Endothelial cell of umbilical vein (primary cell): ENCODE results near the gene PBXIP1.

Experiments
- EZH2 ChIP-seq: IDR thresholded peaks from 2 replicates; pipeline ENCODE4 v1.6.1; 2012; ENCODE audit warnings: borderline replicate concordance, low read depth, mild to moderate bottlenecking, moderate library complexity, low read length, inconsistent platforms; ENCODE audit not compliant: severe bottlenecking
- FOS ChIP-seq: IDR thresholded peaks from 2 replicates; pipeline ENCODE4 v1.6.1; 2011; ENCODE audit warnings: mild to moderate bottlenecking, low read length, moderate library complexity, borderline replicate concordance; ENCODE audit not compliant: insufficient read depth
- JUN ChIP-seq: IDR thresholded peaks from 2 replicates; pipeline ENCODE4 v1.6.1; 2011; ENCODE audit warnings: borderline replicate concordance, low read depth; ENCODE audit not compliant: insufficient read length, insufficient read depth
- POLR2A ChIP-seq: IDR thresholded peaks from 2 replicates; pipeline ENCODE4 v1.6.1; 2012; ENCODE audit warnings: low read depth, mild to moderate bottlenecking, control low read depth, low read length
- POLR2AphosphoS5 ChIP-seq: IDR thresholded peaks from 2 replicates; pipeline ENCODE4 v1.6.1; 2012; ENCODE audit warnings: low read depth, mild to moderate bottlenecking, control low read depth, low read length, moderate library complexity; ENCODE audit not compliant: insufficient read depth
- TF ChIP-seq, protein P1 (sequence below), 2 donors: IDR thresholded peaks; 1 replicate in 1 of 2; 2 replicates in 1 of 2; pipeline ENCODE4 v1.5.1; 2011; ENCODE audit warnings: low read length in 2 of 2, mild to moderate bottlenecking in 2 of 2, moderate library complexity in 2 of 2, control low read depth in 1 of 2, inconsistent platforms in 1 of 2, low read depth in 1 of 2; ENCODE audit not compliant: insufficient read depth in 1 of 2; ENCODE audit errors: extremely low read depth in 1 of 2
- TF ChIP-seq, protein P2 (sequence below): IDR thresholded peaks from 2 replicates; pipeline ENCODE4 v1.6.1; 2011; ENCODE audit not compliant: insufficient read depth, insufficient read length

DNA sequence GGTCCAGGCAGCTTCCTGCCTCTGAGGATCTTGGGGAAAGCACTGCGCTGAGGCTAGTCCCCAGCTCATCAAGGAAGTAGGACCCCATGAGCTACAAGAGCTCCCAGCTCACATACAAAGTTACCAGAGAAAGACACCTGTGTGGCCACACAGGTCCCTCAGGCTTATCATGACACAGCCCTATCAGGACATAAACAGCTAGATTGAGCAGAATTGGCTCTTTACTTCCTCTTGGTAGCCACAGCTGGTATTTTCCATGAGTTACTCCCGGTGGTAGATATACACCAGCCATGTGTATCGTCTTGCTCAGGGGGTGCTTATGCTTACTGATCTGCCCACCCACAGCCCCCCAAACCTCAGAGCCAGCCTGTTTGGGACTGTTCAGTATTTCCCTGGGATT lies 38.7 kb upstream of the PBXIP1 start:
- TF ChIP-seq JUN (no peak), POLR2A (no peak), EZH2 (no peak), POLR2AphosphoS5 (no peak), FOS (no peak)
- TF ChIP-seq, protein P1, sequence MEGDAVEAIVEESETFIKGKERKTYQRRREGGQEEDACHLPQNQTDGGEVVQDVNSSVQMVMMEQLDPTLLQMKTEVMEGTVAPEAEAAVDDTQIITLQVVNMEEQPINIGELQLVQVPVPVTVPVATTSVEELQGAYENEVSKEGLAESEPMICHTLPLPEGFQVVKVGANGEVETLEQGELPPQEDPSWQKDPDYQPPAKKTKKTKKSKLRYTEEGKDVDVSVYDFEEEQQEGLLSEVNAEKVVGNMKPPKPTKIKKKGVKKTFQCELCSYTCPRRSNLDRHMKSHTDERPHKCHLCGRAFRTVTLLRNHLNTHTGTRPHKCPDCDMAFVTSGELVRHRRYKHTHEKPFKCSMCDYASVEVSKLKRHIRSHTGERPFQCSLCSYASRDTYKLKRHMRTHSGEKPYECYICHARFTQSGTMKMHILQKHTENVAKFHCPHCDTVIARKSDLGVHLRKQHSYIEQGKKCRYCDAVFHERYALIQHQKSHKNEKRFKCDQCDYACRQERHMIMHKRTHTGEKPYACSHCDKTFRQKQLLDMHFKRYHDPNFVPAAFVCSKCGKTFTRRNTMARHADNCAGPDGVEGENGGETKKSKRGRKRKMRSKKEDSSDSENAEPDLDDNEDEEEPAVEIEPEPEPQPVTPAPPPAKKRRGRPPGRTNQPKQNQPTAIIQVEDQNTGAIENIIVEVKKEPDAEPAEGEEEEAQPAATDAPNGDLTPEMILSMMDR (IDR thresholded peaks at IDR 0.05; ENCODE audit: extremely low read depth in 1 of 2, insufficient read depth in 1 of 2, low read depth in 1 of 2, low read length in 2 of 2), result no peak
- TF ChIP-seq, protein P2, sequence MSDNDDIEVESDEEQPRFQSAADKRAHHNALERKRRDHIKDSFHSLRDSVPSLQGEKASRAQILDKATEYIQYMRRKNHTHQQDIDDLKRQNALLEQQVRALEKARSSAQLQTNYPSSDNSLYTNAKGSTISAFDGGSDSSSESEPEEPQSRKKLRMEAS, result no peak
